DMS 273 treated with DMSO at 0.1 percent for 48 hours (cell line): Measurements from ENCODE around the gene SMAD3.
"Not testable (repeated sequence)": the region's sequence is repeated elsewhere in the genome, so short reads cannot be mapped to it uniquely, and the experiment has no call there.

Experiments used
- DNase-seq: peaks from one replicate; lab custom pipeline; 2025; lab: John Stamatoyannopoulos, UW

Gene SMAD3

GRCh38 chr15:67109141-67110034 is 44.0 kb downstream of the SMAD3 start:
- no peak for DNase-seq

- DNase-seq, result no peak
Measured at GRCh38 chr15:67110361-67110781, 45.0 kb downstream of the SMAD3 start.

- DNase-seq, result no peak
Measured at GRCh38 chr15:67110958-67111864, 45.8 kb downstream of the SMAD3 start.

- DNase-seq, result no peak
Measured at GRCh38 chr15:67114046-67114445, 48.6 kb downstream of the SMAD3 start.

GRCh38 chr15:67114846-67115585 is 49.6 kb downstream of the SMAD3 start:
- peak; percentile 8 for DNase-seq

GRCh38 chr15:67115586-67115969 is 50.2 kb downstream of the SMAD3 start:
- no peak for DNase-seq

- DNase-seq, result no peak
Measured at GRCh38 chr15:67116742-67117141, 51.3 kb downstream of the SMAD3 start.

GRCh38 chr15:67117370-67117769 is 52.0 kb downstream of the SMAD3 start:
- no peak for DNase-seq

- DNase-seq, result no peak
Measured at GRCh38 chr15:67118808-67119207, 53.4 kb downstream of the SMAD3 start.

GRCh38 chr15:67119238-67119846 is 53.9 kb downstream of the SMAD3 start:
- no peak for DNase-seq

- DNase-seq, result no peak
Measured at GRCh38 chr15:67120009-67120838, 54.8 kb downstream of the SMAD3 start.

GRCh38 chr15:67120839-67121643 is 55.6 kb downstream of the SMAD3 start:
- DNase-seq, result no peak

GRCh38 chr15:67121644-67122605 is 56.5 kb downstream of the SMAD3 start:
- DNase-seq, result no peak

- DNase-seq, result not testable (repeated sequence)
Measured at GRCh38 chr15:67122816-67123215, 57.4 kb downstream of the SMAD3 start.

GRCh38 chr15:67123291-67123690 is 57.9 kb downstream of the SMAD3 start:
- DNase-seq, result not testable (repeated sequence)

GRCh38 chr15:67124111-67124510 is 58.7 kb downstream of the SMAD3 start:
- DNase-seq, result no peak

- DNase-seq, result no peak
Measured at GRCh38 chr15:67124911-67125588, 59.6 kb downstream of the SMAD3 start.
